CMK (cell line): ENCODE measurements around the gene ERV3-1.
"Not testable (repeated sequence)": the region's sequence is repeated elsewhere in the genome, so short reads cannot be mapped to it uniquely, and the experiment has no call there.

Experiments used
- DNase-seq: peaks from one replicate; pipeline ENCODE4 v3.0.0-alpha.2; 2010; ENCODE audit warnings: low read depth

ERV3-1 gene

GRCh38 chr7:65001291-65001814 lies 5.1 kb downstream of the ERV3-1 start:
- no peak for DNase-seq

GRCh38 chr7:64999165-65000004 lies 7.1 kb downstream of the ERV3-1 start:
- peak; percentile 74 for DNase-seq

- no peak for DNase-seq
Observed at GRCh38 chr7:64998865-64999164, 7.7 kb downstream of the ERV3-1 start.

- no peak for DNase-seq
Observed at GRCh38 chr7:64997927-64998391, 8.5 kb downstream of the ERV3-1 start.

GRCh38 chr7:64997164-64997908 lies 9.2 kb downstream of the ERV3-1 start:
- DNase-seq, result no peak

- DNase-seq, result no peak
Observed at GRCh38 chr7:64996305-64996704, 10.2 kb downstream of the ERV3-1 start.

- DNase-seq, result no peak
Observed at GRCh38 chr7:64993901-64994300, 12.6 kb downstream of the ERV3-1 start.

GRCh38 chr7:64992971-64993370 lies 13.5 kb downstream of the ERV3-1 start:
- DNase-seq, result no peak

- no peak for DNase-seq
Observed at GRCh38 chr7:64990936-64991335, 15.6 kb downstream of the ERV3-1 start, which contains the start of gene ZNF117. Gene ZNF117, minus strand, starts transcription at chr7:64991036.

- no peak for DNase-seq
Observed at GRCh38 chr7:64990216-64990615, 16.3 kb downstream of the ERV3-1 start.

- no peak for DNase-seq
Observed at GRCh38 chr7:64978497-64979203, 27.8 kb downstream of the ERV3-1 start.

GRCh38 chr7:64965594-64965993 lies 40.9 kb downstream of the ERV3-1 start:
- no peak for DNase-seq

- no peak for DNase-seq
Observed at GRCh38 chr7:64959072-64959747, 47.3 kb downstream of the ERV3-1 start.

GRCh38 chr7:64951250-64951848 lies 55.1 kb downstream of the ERV3-1 start:
- peak; percentile 21 for DNase-seq

- not testable (repeated sequence) for DNase-seq
Observed at GRCh38 chr7:64950673-64951072, 55.8 kb downstream of the ERV3-1 start.

GRCh38 chr7:64948774-64949173 lies 57.7 kb downstream of the ERV3-1 start:
- not testable (repeated sequence) for DNase-seq

- DNase-seq, result no peak
Observed at GRCh38 chr7:64947252-64948000, 59.1 kb downstream of the ERV3-1 start.

- DNase-seq, result no peak
Observed at GRCh38 chr7:64946772-64947171, 59.7 kb downstream of the ERV3-1 start.

GRCh38 chr7:64945503-64946175 lies 60.8 kb downstream of the ERV3-1 start:
- no peak for DNase-seq
